Activated naive CD8-positive, alpha-beta T cell treated with anti-CD3 and anti-CD28 coated beads for 36 hours (primary cell): ENCODE results near the gene LZTS3. TPM values are rescaled to one million over a fixed set of nuclear protein-coding genes. Genes with fewer than 3 reads are reported as not detected.
"Not testable (repeated sequence)": the region's sequence is repeated elsewhere in the genome, so short reads cannot be mapped to it uniquely, and the experiment has no call there.

Experiments used
- DNase-seq: peaks from one replicate; pipeline ENCODE4 v3.0.0; 2021
- H3K27ac Mint-ChIP-seq: one replicate; pipeline ENCODE4 v1.8.0; 2022; ENCODE audit warnings: mild to moderate bottlenecking, moderate library complexity, mixed read lengths
- H3K27me3 Mint-ChIP-seq: one replicate; pipeline ENCODE4 v1.8.0; 2022; ENCODE audit warnings: mild to moderate bottlenecking, mixed read lengths
- H3K36me3 Mint-ChIP-seq: one replicate; pipeline ENCODE4 v1.8.0; 2021; ENCODE audit warnings: mild to moderate bottlenecking, mixed read lengths
- H3K4me1 Mint-ChIP-seq: one replicate; pipeline ENCODE4 v1.8.0; 2021; ENCODE audit warnings: mixed read lengths
- H3K4me3 Mint-ChIP-seq: one replicate; pipeline ENCODE4 v1.8.0; 2022; ENCODE audit warnings: mild to moderate bottlenecking, moderate library complexity, mixed read lengths
- H3K9me3 Mint-ChIP-seq: one replicate; pipeline ENCODE4 v1.8.0; 2022; ENCODE audit warnings: mixed read lengths
- total RNA-seq, 2 experiments: library from RNA; stranded (reverse); gene quantifications; one replicate each; pipeline ENCODE4 v1.2.3, GENCODE V29; 2021

Gene LZTS3
- total RNA-seq, 2 experiments from 2014 or later, result 1.6 TPM

DNA sequence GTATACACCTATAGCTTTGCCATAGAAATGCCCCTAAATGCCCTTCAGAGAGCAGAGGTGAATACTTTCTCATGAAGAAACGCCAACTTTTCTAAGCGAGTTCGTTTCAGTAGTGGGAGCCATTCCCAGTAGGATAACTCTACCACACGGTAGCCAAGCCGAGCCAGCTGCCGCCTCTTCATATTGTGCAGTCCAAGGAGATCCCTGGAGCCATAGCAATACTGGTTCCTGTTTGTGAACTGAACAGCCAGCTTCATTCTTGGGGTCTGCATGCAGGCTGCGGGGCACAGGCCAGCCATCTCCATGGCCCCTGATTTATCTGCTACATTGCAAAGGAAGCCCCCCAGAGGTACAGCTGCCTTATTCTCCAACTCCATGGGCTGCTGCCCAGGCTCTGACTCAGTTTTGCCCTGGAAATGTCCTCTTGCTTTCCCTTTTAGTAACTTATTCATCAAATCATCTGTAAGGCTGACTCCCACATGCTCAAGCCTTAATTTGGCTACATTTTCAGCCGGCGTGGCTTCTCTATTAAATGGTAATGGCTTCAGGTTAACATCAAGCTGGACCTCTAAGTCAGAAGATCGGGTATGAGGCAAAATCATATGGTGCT lies 26.5 kb downstream of the LZTS3 start:
- Mint-ChIP-seq H3K36me3 (peaks cover 21% of the 10 kb centered on the region), H3K9me3 (no peaks in the 10 kb centered on the region), H3K4me1 (peaks cover 30% of the 10 kb centered on the region), H3K27ac (no peak overlapping the region), H3K4me3 (no peak overlapping the region), H3K27me3 (no peaks in the 10 kb centered on the region)
- no peak for DNase-seq

DNA sequence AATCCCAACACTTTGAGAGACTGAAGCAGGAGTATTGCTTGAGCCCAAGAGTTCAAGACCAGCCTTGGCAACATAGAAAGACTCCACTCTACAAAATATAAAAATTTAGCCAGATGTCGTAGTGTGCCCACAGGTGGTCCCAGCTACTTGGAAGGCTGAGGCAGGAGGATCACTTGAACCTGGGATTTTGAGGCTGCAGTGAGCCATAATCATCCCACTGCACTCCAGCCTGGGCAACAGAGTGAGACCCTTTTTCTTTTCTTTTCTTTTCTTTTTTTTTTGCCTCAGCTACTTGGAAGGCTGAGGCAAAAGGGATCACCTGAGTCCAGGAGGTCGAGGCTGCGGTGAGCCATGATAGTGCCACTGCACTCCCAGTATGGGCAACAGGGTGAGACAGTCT lies 31.6 kb downstream of the LZTS3 start:
- Mint-ChIP-seq H3K36me3 (peaks cover 18% of the 10 kb centered on the region), H3K27ac (no peak overlapping the region), H3K4me1 (peaks cover 13% of the 10 kb centered on the region), H3K4me3 (no peak overlapping the region), H3K9me3 (no peaks in the 10 kb centered on the region), H3K27me3 (no peaks in the 10 kb centered on the region)
- no peak for DNase-seq

DNA sequence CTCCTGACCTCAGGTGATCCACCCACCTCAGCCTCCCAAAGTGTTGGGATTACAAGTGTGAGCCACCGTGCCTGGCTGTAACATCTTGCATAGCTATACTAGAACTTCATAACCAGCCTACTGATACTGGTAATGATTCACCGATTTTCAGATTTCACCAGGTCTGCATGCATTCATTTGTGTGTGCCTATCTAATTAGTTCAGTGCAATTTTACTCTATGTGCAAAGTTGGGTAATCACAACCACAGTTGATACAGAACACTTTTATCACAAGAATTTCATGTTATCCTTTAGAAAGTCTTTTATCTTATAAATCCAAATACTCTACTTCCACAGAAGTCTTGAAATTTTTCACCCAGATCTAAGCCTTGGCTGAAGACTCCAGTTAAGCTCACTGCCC lies 35.9 kb downstream of the LZTS3 start:
- no peak overlapping the region for H3K27ac Mint-ChIP-seq
- H3K27me3 Mint-ChIP-seq, result no peaks in the 10 kb centered on the region
- H3K36me3 Mint-ChIP-seq, result no peaks in the 10 kb centered on the region
- H3K4me1 Mint-ChIP-seq, result peaks cover 23% of the 10 kb centered on the region
- H3K4me3 Mint-ChIP-seq, result no peak overlapping the region
- DNase-seq, result no peak
- H3K9me3 Mint-ChIP-seq, result no peaks in the 10 kb centered on the region

DNA sequence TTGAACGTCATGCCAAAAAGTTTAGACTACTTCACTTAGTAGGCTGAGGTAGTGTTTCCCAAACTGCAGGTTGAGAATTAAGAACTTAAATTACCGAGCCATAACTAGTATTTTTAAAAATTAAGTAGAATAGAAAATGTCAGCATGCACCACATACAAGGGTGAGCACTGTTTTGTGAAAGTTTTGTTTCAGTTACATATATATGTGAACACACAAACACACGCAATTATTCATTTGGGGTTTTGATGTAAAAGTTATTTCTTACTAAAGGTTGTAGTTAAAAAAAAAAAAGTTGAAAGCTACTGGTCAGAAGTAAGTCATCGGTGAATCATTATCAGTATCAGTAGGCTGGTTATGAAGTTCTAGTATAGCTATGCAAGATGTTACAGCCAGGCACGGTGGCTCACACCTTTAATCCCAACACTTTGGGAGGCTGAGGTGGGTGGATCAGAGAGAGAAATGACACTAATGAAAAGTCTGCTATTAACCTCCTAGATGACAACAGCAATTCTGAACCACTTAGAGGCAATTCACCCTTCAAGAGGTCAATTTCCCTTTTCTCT lies 37.8 kb downstream of the LZTS3 start:
- H3K4me1 Mint-ChIP-seq, result peaks cover 23% of the 10 kb centered on the region
- no peak overlapping the region for H3K27ac Mint-ChIP-seq
- H3K36me3 Mint-ChIP-seq, result no peaks in the 10 kb centered on the region
- no peaks in the 10 kb centered on the region for H3K9me3 Mint-ChIP-seq
- H3K4me3 Mint-ChIP-seq, result no peak overlapping the region
- DNase-seq, result no peak
- no peaks in the 10 kb centered on the region for H3K27me3 Mint-ChIP-seq

DNA sequence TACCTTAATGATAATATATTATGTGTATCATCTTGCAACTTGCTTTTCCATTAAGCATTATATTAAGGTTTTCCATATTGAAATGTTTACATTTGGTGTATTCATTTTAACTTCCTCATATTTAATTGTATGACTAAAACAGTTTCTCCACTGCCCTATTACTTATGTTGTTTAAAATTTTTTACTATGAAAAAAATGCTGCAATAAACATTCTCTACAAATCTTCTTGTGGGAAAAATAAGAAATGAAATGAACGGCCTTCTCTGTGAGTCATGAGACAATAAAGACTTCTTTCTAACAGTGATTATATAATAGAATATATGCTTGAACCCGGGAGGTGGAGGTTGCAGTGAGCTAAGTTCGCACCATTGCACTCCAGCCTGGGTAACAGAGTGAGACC lies 39.2 kb downstream of the LZTS3 start:
- no peak for DNase-seq
- Mint-ChIP-seq H3K9me3 (no peaks in the 10 kb centered on the region), H3K4me1 (peaks cover 17% of the 10 kb centered on the region), H3K36me3 (no peaks in the 10 kb centered on the region), H3K27me3 (no peaks in the 10 kb centered on the region), H3K4me3 (no peak overlapping the region), H3K27ac (no peak overlapping the region)

DNA sequence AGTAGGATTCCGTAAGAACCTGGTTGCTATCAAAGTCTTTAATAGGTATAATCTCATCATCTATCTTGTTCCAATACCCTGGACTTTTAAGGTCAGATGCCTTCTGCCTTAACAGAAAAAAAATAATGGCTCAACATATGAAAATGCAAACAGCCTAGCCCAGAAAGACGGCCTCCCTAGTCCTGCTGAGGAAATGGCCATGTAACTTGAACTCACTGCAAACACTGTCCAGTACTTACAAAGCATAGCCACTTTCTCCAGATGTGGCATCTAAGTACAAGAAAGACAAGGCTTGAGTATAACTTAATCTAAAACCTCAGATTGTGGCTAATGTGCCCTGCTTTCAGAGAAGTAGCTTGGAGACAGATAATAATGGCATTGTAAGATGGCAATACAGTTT lies 40.2 kb downstream of the LZTS3 start:
- Mint-ChIP-seq H3K4me1 (peaks cover 12% of the 10 kb centered on the region), H3K27me3 (no peaks in the 10 kb centered on the region), H3K9me3 (no peaks in the 10 kb centered on the region), H3K27ac (no peak overlapping the region), H3K36me3 (no peaks in the 10 kb centered on the region), H3K4me3 (no peak overlapping the region)
- DNase-seq, result no peak

DNA sequence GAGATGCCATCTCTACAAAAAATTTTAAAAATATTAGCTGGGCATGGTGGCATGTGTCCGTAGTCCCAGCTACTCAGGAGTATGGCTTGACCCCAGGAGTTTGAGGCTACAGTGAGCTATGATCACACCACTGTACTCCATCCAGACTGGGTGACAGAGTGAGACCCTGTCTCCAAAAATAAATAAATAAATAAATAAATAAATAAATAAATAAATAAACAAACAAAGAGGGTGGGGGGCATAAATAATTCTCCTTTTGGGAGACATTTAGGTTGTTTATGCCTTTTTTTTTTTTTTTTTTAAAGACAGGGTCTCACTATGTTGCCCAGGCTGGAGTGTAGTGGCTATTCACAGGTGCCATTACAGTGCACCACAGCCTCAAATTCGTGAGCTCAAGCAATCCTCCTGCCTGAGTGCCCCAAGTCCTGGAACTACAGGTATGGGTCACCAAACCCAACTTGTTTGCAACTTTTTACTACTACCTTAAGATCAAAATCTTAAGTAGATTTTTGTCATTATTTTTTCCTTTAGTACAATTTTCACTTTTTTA lies 43.2 kb downstream of the LZTS3 start:
- Mint-ChIP-seq H3K27ac (no peak overlapping the region), H3K9me3 (no peaks in the 10 kb centered on the region), H3K27me3 (no peaks in the 10 kb centered on the region), H3K4me3 (no peak overlapping the region), H3K36me3 (peaks cover 8% of the 10 kb centered on the region), H3K4me1 (peaks cover 4% of the 10 kb centered on the region)
- no peak for DNase-seq

DNA sequence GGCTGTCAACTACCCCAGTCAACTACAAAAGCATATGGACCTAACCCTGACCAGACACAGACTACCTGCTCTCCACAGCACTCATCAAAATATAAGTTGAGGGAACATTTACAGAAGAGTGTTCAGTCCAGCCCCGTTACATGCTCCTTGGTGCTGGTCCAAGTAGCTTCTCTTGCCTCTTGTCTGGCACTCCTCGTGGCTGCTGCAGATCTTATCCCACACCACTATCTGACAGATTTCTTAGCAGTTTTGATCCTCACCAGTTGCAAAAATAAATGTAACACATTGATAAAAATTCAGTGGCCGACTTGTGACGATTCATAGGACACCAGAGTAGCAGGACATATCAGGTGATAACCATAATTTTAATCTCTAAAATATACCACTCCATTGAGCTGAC lies 44.3 kb downstream of the LZTS3 start:
- H3K9me3 Mint-ChIP-seq, result no peaks in the 10 kb centered on the region
- no peak overlapping the region for H3K4me3 Mint-ChIP-seq
- H3K27me3 Mint-ChIP-seq, result no peaks in the 10 kb centered on the region
- H3K36me3 Mint-ChIP-seq, result peaks cover 17% of the 10 kb centered on the region
- peaks cover 3% of the 10 kb centered on the region for H3K4me1 Mint-ChIP-seq
- H3K27ac Mint-ChIP-seq, result no peak overlapping the region
- DNase-seq, result no peak

DNA sequence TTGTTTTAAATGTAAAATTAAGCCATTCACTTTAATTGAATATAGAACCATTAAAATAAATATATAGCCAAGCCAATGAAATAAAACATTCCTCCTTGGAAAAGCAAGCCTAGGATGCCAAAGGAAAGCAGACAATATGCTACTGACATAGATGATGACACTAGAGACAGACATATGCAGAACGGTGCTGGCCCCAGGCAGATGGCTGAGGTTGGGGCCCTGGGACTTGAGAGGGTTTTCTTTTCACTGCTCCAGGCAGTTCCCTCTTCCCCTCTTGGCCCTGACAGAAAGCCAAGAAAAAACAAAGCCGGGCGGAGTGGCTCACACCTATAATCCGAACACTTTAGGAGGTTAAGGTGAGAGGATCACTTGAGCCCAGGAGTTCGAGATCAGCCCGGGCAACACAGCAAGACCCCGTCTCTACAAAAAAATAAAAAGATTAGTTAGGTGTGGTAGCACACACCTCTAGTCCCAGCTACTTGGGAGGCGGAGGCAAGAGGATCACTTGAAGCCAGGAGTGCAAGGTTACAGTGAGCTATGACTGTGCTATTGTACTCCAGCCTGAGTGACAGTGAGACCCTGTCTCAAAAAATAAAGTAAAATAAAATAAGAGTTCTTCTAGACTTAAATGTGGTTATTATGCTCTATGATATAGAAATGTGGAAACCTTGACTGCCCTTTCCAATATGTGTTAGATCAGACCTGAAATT lies 44.9 kb downstream of the LZTS3 start:
- no peaks in the 10 kb centered on the region for H3K27me3 Mint-ChIP-seq
- no peak overlapping the region for H3K4me3 Mint-ChIP-seq
- peaks cover 1% of the 10 kb centered on the region for H3K9me3 Mint-ChIP-seq
- H3K27ac Mint-ChIP-seq, result no peak overlapping the region
- no peak for DNase-seq
- H3K36me3 Mint-ChIP-seq, result peaks cover 24% of the 10 kb centered on the region
- H3K4me1 Mint-ChIP-seq, result peaks cover 4% of the 10 kb centered on the region

DNA sequence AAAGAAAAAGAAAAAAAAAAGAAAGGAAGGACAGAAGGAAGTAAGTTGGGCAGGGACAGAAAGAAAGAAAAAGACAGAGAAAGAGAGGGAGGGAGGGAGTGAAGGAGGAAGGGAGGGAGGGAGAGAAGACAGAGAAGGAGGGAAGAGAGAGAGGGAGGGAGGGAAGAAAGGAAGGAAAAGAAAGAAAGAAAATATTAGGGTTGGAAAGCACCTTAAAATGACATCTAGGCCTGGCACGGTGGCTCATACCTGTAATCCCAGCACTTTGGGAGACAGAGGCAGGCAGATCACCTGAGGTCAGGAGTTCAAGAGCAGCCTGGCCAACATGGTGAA lies 46.9 kb downstream of the LZTS3 start:
- peaks cover 21% of the 10 kb centered on the region for H3K4me1 Mint-ChIP-seq

DNA sequence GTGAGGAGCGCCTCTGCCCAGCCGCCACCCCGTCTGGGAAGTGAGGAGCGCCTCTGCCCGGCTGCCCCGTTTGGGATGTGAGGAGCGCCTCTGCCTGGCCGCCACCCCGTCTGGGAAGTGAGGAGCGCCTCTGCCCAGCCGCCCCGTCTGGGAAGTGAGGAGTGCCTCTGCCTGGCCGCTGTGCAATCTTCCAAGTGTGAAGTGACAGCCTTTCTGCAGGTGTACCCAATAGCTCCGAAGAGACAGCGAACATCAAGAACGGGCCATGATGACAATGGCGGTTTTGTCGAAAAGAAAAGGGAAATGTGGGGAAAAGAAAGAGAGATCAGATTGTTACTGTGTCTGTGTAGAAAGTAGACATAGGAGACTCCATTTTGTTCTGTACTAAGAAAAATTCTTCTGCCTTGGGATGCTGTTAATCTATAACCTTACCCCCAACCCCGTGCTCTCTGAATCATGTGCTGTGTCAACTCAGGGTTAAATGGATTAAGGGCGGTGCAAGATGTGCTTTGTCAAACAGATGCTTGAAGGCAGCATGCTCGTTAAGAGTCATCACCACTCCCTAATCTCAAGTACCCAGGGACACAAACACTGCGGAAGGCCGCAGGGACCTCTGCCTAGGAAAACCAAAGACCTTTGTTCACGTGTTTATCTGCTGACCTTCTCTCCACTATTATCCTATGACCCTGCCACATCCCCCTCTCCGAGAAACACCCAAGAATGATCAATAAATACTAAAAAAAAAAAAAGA lies 47.4 kb downstream of the LZTS3 start:
- H3K9me3 Mint-ChIP-seq, result peaks cover 14% of the 10 kb centered on the region
- peaks cover 46% of the 10 kb centered on the region for H3K36me3 Mint-ChIP-seq
- not testable (repeated sequence) for DNase-seq, H3K4me3 Mint-ChIP-seq, H3K27me3 Mint-ChIP-seq, H3K27ac Mint-ChIP-seq
- H3K4me1 Mint-ChIP-seq, result peaks cover 25% of the 10 kb centered on the region

More for the DNA sequence above, 46.9 kb downstream of the LZTS3 start:
- no peak overlapping the region for H3K27ac Mint-ChIP-seq
- H3K4me3 Mint-ChIP-seq, result no peak overlapping the region
- H3K27me3 Mint-ChIP-seq, result no peaks in the 10 kb centered on the region
- H3K36me3 Mint-ChIP-seq, result peaks cover 42% of the 10 kb centered on the region
- H3K9me3 Mint-ChIP-seq, result peaks cover 14% of the 10 kb centered on the region
- DNase-seq, result no peak

DNA sequence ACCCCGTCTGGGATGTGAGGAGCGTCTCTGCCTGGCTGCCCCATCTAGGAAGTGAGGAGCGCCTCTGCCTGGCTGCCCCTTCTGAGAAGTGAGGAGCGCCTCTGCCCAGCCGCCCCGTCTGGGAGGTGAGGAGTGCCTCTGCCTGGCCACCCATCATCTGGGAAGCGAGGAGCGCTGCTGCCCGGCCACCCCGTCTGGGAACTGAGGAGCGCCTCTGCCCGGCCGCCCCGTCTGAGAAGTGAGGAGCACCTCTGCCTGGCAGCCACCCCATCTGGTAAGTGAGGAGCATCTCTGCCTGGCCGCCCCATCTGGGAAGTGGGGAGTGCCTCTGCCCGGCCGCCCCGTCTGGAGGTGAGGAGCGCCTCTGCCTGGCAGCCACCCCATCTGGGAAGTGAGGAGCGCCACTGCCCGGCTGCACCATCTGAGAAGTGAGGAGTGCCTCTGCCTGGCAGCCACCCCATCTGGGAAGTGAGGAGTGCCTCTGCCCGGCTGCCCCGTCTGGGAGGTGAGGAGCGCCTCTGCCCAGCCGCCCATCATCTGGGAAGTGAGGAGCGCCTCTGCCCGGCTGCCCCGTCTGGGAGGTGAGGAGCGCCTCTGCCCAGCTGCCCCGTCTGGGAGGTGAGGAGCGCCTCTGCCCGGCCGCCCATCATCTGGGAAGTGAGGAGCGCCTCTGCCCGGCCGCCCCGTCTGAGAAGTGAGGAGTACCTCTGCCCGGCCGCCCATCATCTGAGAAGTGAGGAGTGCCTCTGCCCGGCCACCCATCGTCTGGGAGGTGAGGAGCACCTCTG lies 48.4 kb downstream of the LZTS3 start:
- H3K9me3 Mint-ChIP-seq, result peaks cover 14% of the 10 kb centered on the region

DNA sequence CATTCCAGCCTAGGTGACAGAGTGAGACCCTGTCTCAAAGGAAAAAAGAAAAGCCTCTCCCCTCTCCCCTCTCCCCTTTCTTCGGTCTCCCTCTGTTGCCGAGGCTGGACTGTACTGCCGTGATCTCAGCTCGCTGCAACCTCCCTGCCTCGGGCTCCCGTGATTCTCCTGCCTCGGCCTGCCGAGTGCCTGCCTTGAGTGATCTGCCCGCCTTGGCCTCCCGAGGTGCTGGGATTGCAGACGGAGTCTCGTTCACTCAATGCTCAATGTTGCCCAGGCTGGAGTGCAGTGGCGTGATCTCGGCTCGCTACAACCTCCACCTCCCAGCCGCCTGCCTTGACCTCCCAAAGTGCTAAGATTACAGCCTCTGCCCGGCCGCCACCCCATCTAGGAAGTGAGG lies 49.2 kb downstream of the LZTS3 start:
- not testable (repeated sequence) for DNase-seq, H3K4me3 Mint-ChIP-seq, H3K27ac Mint-ChIP-seq, H3K27me3 Mint-ChIP-seq
- Mint-ChIP-seq H3K9me3 (peaks cover 14% of the 10 kb centered on the region), H3K4me1 (peaks cover 29% of the 10 kb centered on the region), H3K36me3 (peaks cover 50% of the 10 kb centered on the region)

More for the DNA sequence above, 48.4 kb downstream of the LZTS3 start:
- H3K36me3 Mint-ChIP-seq, result peaks cover 50% of the 10 kb centered on the region
- DNase-seq, H3K4me3 Mint-ChIP-seq, H3K27me3 Mint-ChIP-seq, H3K27ac Mint-ChIP-seq: not testable (repeated sequence)
- peaks cover 29% of the 10 kb centered on the region for H3K4me1 Mint-ChIP-seq

DNA sequence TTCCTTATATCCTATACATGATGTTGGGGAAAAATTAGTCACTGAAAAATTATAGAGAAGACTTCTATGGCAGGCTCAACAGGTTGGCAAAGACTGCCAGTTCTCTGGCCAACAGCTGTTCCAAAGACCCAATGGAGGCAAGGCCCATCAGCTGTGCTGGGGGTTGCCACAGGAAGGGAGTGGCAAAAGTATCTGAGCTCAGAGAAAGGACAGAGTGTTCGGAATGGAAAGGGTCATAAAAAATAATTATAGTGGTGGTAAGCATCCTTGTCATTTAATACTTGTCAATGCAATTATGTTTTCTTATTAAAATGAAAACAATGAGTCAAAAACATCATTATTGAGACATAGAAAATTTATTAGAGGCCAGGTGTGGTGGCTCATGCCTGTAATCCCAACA lies 49.8 kb downstream of the LZTS3 start:
- Mint-ChIP-seq H3K27me3 (no peaks in the 10 kb centered on the region), H3K4me3 (no peak overlapping the region)

More for the DNA sequence above, 49.8 kb downstream of the LZTS3 start:
- Mint-ChIP-seq H3K4me1 (peaks cover 29% of the 10 kb centered on the region), H3K27ac (peak overlapping the region; percentile 78), H3K9me3 (peaks cover 14% of the 10 kb centered on the region), H3K36me3 (peaks cover 50% of the 10 kb centered on the region)
- DNase-seq, result no peak
